WTC11 (cell line): Measurements from ENCODE around the gene ZCWPW1. TPM values are rescaled to one million over a fixed set of nuclear protein-coding genes. Genes with fewer than 3 reads are reported as not detected.

ENCODE experiments used
- ATAC-seq: fragments of 200-7000 bp; cut with Tn5 transposase; 2 replicates; pipeline ENCODE4 v1.10.0; 2021; ENCODE audit warnings: mild to moderate bottlenecking, moderate library complexity
- CTCF ChIA-PET: fragments of 300-600 bp; sonication (Branson Sonifier 250); formaldehyde crosslinking; loops from one replicate; lab custom pipeline; 2021; ENCODE audit warnings: antibody characterized with exemption; lab: Charles Lee
- POLR2A ChIA-PET: fragments of 350-600 bp; sonication (Branson Sonifier 250); formaldehyde crosslinking; loops from one replicate; lab custom pipeline; 2021; ENCODE audit warnings: antibody characterized with exemption; lab: Charles Lee
- DNase-seq: peaks from one replicate; pipeline ENCODE4 v3.0.0; 2021; ENCODE audit warnings: low spot score
- H3K27ac Mint-ChIP-seq: 2 replicates; pipeline ENCODE4 v1.8.0; 2021; ENCODE audit warnings: mixed read lengths
- H3K27me3 Mint-ChIP-seq: 2 replicates; pipeline ENCODE4 v1.8.0; 2021; ENCODE audit warnings: low read depth, mild to moderate bottlenecking, moderate library complexity, mixed read lengths
- H3K36me3 Mint-ChIP-seq: 2 replicates; pipeline ENCODE4 v1.8.0; 2021; ENCODE audit warnings: mixed read lengths
- H3K4me1 Mint-ChIP-seq: 2 replicates; pipeline ENCODE4 v1.8.0; 2022; ENCODE audit warnings: mixed read lengths
- H3K4me3 Mint-ChIP-seq: 2 replicates; pipeline ENCODE4 v1.8.0; 2021; ENCODE audit warnings: mild to moderate bottlenecking, moderate library complexity, mixed read lengths
- H3K9me3 Mint-ChIP-seq: 2 replicates; pipeline ENCODE4 v1.8.0; 2021; ENCODE audit warnings: mixed read lengths
- EMX1 ChIP-seq: fragments of 250-450 bp; sonication (Bioruptor Pico); IDR thresholded peaks from 2 replicates; pipeline ENCODE4 v1.8.0; 2021; ENCODE audit warnings: mild to moderate bottlenecking
- KAT7 ChIP-seq: sonication (generic); formaldehyde crosslinking; IDR thresholded peaks from 2 replicates; pipeline ENCODE4 v1.8.1; 2023; ENCODE audit warnings: missing genetic modification reagents, mild to moderate bottlenecking, borderline replicate concordance
- NFATC4 ChIP-seq: fragments of 250-450 bp; sonication (Bioruptor Pico); IDR thresholded peaks from 2 replicates; pipeline ENCODE4 v1.9.0; 2021; ENCODE audit warnings: mild to moderate bottlenecking
- PRRX2 ChIP-seq: fragments of 250-450 bp; sonication (Bioruptor Pico); IDR thresholded peaks from 2 replicates; pipeline ENCODE4 v1.8.0; 2021; ENCODE audit warnings: mild to moderate bottlenecking
- ZNF219 ChIP-seq: sonication (generic); formaldehyde crosslinking; IDR thresholded peaks from 2 replicates; pipeline ENCODE4 v1.8.0; 2023; ENCODE audit warnings: missing genetic modification reagents, mild to moderate bottlenecking, borderline replicate concordance
- ZNF263 ChIP-seq: sonication (generic); formaldehyde crosslinking; IDR thresholded peaks from 2 replicates; pipeline ENCODE4 v1.8.1; 2022; ENCODE audit warnings: low read depth, mild to moderate bottlenecking, moderate library complexity, missing genetic modification reagents
- ZNF671 ChIP-seq: fragments of 250-450 bp; sonication (Bioruptor Pico); IDR thresholded peaks from 2 replicates; pipeline ENCODE4 v1.8.0; 2021; ENCODE audit warnings: mild to moderate bottlenecking
- total RNA-seq: library from RNA; stranded (reverse); gene quantifications from 3 replicates; pipeline ENCODE4 v1.2.3, GENCODE V29; 2021
- TF ChIP-seq, protein P1 (sequence below): fragments of 250-450 bp; sonication (Bioruptor Pico); IDR thresholded peaks from 2 replicates; pipeline ENCODE4 v1.8.0; 2021; ENCODE audit warnings: mild to moderate bottlenecking
- TF ChIP-seq, protein P2 (sequence below): sonication (generic); formaldehyde crosslinking; IDR thresholded peaks from 2 replicates; pipeline ENCODE4 v1.8.1; 2022; ENCODE audit warnings: low read depth, mild to moderate bottlenecking, moderate library complexity, missing genetic modification reagents, borderline replicate concordance
- TF ChIP-seq, protein P3 (sequence below): sonication (generic); formaldehyde crosslinking; conservative IDR thresholded peaks from 2 replicates; pipeline ENCODE4 v1.8.1; 2022; ENCODE audit warnings: mild to moderate bottlenecking, missing genetic modification reagents
- TF ChIP-seq, protein P4 (sequence below): sonication (generic); formaldehyde crosslinking; IDR thresholded peaks from 2 replicates; pipeline ENCODE4 v1.8.0; 2023; ENCODE audit warnings: missing genetic modification reagents, mild to moderate bottlenecking, borderline replicate concordance
- TF ChIP-seq, protein P5 (sequence below): sonication (generic); formaldehyde crosslinking; IDR thresholded peaks from 2 replicates; pipeline ENCODE4 v1.8.0; 2022; ENCODE audit warnings: missing genetic modification reagents
- TF ChIP-seq, protein P6 (sequence below): sonication (generic); formaldehyde crosslinking; IDR thresholded peaks from 2 replicates; pipeline ENCODE4 v1.8.1; 2023; ENCODE audit warnings: mild to moderate bottlenecking, missing genetic modification reagents, moderate library complexity
- TF ChIP-seq, protein P7 (sequence below): fragments of 250-450 bp; sonication (Bioruptor Pico); conservative IDR thresholded peaks from 2 replicates; pipeline ENCODE4 v1.9.0; 2021; ENCODE audit warnings: mild to moderate bottlenecking

The ZCWPW1 gene
- total RNA-seq, 1 experiment from 2014 or later, result 1.4 TPM

DNA sequence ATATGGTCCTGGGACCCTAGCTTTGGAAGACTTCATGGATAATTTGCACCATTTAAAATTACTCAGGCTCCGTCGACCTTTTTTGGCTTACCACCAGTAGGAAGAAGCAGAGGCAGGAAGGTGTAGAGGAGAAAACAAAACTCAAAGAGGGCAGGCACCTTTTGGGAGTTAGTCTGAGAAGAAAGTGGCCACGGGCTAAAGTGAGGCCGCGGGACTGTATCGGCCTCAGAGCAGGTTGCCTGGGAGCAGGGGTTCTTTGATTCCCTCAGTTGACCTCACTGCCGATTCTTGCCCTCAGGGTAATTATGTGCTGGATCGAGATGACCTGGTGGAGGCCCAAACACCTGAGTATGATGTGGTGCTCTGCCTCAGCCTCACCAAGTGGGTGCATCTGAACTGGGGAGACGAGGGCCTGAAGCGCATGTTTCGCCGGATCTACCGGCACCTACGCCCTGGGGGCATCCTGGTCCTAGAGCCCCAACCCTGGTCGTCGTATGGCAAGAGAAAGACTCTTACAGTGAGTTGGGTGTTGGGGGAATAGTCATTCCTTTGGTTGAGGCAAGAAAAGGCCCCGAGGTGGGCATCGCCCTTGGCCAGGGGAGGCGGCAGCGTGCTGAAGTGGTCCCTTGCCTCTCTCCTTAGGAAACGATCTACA is 4.2 kb upstream of the ZCWPW1 start (continued):
- TF ChIP-seq, protein P1, sequence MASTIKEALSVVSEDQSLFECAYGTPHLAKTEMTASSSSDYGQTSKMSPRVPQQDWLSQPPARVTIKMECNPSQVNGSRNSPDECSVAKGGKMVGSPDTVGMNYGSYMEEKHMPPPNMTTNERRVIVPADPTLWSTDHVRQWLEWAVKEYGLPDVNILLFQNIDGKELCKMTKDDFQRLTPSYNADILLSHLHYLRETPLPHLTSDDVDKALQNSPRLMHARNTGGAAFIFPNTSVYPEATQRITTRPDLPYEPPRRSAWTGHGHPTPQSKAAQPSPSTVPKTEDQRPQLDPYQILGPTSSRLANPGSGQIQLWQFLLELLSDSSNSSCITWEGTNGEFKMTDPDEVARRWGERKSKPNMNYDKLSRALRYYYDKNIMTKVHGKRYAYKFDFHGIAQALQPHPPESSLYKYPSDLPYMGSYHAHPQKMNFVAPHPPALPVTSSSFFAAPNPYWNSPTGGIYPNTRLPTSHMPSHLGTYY (CRISPR knock-in tag), result no peak
- TF ChIP-seq NFATC4 (no peak), ZNF263 (no peak), ZNF671 (CRISPR knock-in tag) (no peak)
- TF ChIP-seq, protein P2, sequence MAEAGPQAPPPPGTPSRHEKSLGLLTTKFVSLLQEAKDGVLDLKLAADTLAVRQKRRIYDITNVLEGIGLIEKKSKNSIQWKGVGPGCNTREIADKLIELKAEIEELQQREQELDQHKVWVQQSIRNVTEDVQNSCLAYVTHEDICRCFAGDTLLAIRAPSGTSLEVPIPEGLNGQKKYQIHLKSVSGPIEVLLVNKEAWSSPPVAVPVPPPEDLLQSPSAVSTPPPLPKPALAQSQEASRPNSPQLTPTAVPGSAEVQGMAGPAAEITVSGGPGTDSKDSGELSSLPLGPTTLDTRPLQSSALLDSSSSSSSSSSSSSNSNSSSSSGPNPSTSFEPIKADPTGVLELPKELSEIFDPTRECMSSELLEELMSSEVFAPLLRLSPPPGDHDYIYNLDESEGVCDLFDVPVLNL (CRISPR knock-in tag), result no peak
- TF ChIP-seq, protein P3, sequence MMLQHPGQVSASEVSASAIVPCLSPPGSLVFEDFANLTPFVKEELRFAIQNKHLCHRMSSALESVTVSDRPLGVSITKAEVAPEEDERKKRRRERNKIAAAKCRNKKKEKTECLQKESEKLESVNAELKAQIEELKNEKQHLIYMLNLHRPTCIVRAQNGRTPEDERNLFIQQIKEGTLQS (CRISPR knock-in tag), result no peak
- TF ChIP-seq, protein P4, sequence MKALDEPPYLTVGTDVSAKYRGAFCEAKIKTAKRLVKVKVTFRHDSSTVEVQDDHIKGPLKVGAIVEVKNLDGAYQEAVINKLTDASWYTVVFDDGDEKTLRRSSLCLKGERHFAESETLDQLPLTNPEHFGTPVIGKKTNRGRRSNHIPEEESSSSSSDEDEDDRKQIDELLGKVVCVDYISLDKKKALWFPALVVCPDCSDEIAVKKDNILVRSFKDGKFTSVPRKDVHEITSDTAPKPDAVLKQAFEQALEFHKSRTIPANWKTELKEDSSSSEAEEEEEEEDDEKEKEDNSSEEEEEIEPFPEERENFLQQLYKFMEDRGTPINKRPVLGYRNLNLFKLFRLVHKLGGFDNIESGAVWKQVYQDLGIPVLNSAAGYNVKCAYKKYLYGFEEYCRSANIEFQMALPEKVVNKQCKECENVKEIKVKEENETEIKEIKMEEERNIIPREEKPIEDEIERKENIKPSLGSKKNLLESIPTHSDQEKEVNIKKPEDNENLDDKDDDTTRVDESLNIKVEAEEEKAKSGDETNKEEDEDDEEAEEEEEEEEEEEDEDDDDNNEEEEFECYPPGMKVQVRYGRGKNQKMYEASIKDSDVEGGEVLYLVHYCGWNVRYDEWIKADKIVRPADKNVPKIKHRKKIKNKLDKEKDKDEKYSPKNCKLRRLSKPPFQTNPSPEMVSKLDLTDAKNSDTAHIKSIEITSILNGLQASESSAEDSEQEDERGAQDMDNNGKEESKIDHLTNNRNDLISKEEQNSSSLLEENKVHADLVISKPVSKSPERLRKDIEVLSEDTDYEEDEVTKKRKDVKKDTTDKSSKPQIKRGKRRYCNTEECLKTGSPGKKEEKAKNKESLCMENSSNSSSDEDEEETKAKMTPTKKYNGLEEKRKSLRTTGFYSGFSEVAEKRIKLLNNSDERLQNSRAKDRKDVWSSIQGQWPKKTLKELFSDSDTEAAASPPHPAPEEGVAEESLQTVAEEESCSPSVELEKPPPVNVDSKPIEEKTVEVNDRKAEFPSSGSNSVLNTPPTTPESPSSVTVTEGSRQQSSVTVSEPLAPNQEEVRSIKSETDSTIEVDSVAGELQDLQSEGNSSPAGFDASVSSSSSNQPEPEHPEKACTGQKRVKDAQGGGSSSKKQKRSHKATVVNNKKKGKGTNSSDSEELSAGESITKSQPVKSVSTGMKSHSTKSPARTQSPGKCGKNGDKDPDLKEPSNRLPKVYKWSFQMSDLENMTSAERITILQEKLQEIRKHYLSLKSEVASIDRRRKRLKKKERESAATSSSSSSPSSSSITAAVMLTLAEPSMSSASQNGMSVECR (CRISPR knock-in tag), result no peak
- TF ChIP-seq, protein P5, sequence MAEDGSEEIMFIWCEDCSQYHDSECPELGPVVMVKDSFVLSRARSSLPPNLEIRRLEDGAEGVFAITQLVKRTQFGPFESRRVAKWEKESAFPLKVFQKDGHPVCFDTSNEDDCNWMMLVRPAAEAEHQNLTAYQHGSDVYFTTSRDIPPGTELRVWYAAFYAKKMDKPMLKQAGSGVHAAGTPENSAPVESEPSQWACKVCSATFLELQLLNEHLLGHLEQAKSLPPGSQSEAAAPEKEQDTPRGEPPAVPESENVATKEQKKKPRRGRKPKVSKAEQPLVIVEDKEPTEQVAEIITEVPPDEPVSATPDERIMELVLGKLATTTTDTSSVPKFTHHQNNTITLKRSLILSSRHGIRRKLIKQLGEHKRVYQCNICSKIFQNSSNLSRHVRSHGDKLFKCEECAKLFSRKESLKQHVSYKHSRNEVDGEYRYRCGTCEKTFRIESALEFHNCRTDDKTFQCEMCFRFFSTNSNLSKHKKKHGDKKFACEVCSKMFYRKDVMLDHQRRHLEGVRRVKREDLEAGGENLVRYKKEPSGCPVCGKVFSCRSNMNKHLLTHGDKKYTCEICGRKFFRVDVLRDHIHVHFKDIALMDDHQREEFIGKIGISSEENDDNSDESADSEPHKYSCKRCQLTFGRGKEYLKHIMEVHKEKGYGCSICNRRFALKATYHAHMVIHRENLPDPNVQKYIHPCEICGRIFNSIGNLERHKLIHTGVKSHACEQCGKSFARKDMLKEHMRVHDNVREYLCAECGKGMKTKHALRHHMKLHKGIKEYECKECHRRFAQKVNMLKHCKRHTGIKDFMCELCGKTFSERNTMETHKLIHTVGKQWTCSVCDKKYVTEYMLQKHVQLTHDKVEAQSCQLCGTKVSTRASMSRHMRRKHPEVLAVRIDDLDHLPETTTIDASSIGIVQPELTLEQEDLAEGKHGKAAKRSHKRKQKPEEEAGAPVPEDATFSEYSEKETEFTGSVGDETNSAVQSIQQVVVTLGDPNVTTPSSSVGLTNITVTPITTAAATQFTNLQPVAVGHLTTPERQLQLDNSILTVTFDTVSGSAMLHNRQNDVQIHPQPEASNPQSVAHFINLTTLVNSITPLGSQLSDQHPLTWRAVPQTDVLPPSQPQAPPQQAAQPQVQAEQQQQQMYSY (CRISPR knock-in tag), result no peak

DNA sequence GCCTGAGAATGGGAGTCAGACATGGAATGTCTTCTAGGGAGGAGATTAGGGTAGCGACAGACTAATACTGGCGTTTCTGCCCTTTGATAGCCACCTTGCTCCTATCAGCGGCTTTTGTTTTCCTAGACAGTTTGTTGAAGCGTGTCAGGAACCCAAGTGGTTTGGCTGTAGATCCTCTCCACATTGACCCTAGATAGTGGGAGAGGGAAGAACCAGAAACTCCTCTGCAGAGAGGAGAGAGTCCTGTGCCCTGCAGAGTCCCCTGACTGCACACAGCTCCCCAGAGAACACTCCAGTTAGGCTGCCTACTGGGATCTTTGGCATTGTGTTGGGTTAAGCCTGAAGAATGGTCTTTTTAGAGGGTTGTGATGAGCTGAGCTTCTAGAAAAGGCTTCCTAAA is 3.5 kb upstream of the ZCWPW1 start:
- H3K27ac Mint-ChIP-seq, result peak overlapping the region; percentile 92
- POLR2A ChIA-PET, result no interaction called here
- DNase-seq (no peak), ATAC-seq (no peak)
- TF ChIP-seq ZNF671 (CRISPR knock-in tag) (no peak), EMX1 (CRISPR knock-in tag) (no peak), PRRX2 (CRISPR knock-in tag) (no peak), KAT7 (CRISPR knock-in tag) (no peak), ZNF219 (CRISPR knock-in tag) (no peak)
- TF ChIP-seq, protein P4 (CRISPR knock-in tag), result no peak
- TF ChIP-seq, protein P6, sequence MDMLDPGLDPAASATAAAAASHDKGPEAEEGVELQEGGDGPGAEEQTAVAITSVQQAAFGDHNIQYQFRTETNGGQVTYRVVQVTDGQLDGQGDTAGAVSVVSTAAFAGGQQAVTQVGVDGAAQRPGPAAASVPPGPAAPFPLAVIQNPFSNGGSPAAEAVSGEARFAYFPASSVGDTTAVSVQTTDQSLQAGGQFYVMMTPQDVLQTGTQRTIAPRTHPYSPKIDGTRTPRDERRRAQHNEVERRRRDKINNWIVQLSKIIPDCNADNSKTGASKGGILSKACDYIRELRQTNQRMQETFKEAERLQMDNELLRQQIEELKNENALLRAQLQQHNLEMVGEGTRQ, result no peak
- TF ChIP-seq, protein P7, sequence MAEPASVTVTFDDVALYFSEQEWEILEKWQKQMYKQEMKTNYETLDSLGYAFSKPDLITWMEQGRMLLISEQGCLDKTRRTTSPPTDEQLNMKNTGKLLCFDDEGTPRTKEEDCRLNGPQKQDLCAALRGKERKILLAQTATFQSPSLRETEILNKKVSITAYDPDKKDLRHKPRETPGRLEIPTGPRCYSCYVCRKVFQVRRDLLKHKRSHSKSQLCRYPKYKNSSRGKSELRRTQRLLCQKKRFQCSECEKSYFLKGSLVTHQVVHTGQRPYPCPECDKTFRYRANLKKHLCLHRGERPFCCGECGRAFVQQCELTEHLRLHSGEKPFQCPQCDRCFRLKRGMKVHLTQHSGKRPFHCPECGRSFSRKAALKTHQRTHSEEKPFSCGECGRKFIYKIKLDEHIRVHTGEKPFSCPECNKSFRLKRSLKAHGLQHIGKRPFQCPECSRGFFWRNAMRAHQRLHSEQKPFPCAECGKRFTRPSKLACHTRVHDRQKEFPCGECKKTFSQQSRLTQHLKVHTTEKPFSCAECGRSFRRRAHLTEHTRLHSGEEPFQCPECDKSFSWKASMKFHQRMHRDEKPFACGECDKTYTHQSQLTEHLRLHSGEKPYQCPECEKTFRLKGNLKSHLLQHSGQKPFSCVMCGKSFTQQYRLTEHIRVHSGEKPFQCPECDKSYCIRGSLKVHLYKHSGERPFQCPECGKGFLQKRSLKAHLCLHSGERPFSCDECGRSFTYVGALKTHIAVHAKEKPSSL (CRISPR knock-in tag), result no peak
- CTCF ChIA-PET, result interaction anchor here (1.0 to 2.4 kb wide), 2 partner anchors 19 to 23 kb away, joined by 3 to 14 read pairs; no protein-coding TSS in a partner anchor
- H3K4me3 Mint-ChIP-seq, result peak overlapping the region; percentile 77
- H3K9me3 Mint-ChIP-seq, result peaks cover 4% of the 10 kb centered on the region; the same call in 1 of the 2 replicates
- H3K36me3 Mint-ChIP-seq, result peaks cover 33% of the 10 kb centered on the region
- H3K27me3 Mint-ChIP-seq, result peaks cover 23% of the 10 kb centered on the region
- peaks cover 36% of the 10 kb centered on the region for H3K4me1 Mint-ChIP-seq
